H9 (cell line): ENCODE data around the gene ARL8A. TPM values are rescaled to one million over a fixed set of nuclear protein-coding genes. Genes with fewer than 3 reads are reported as not detected.

Experiments
- DNase-seq: peaks from one replicate; pipeline ENCODE4 v3.0.0-alpha.2; 2017
- H2AFZ ChIP-seq: one replicate; pipeline ENCODE4 v1.6.1; 2013; ENCODE audit warnings: mild to moderate bottlenecking, low read length, control low read depth, moderate library complexity
- H2AK5ac ChIP-seq: 2 replicates; pipeline ENCODE4 v1.6.1; 2013; ENCODE audit warnings: low read length, control low read depth, mixed read lengths; ENCODE audit not compliant: insufficient read length
- H2BK120ac ChIP-seq: one replicate; pipeline ENCODE4 v1.6.1; 2013; ENCODE audit warnings: low read depth, mild to moderate bottlenecking, low read length, control low read depth, inconsistent platforms; ENCODE audit not compliant: poor library complexity, severe bottlenecking
- H2BK12ac ChIP-seq: 2 replicates; pipeline ENCODE4 v1.6.1; 2013; ENCODE audit warnings: low read length, control low read depth, mixed read lengths, low read depth; ENCODE audit not compliant: insufficient read length
- H2BK15ac ChIP-seq: 2 replicates; pipeline ENCODE4 v1.6.1; 2013; ENCODE audit warnings: low read depth, low read length, control low read depth
- H2BK20ac ChIP-seq: one replicate; pipeline ENCODE4 v1.6.1; 2013; ENCODE audit warnings: low read depth, mild to moderate bottlenecking, low read length, control low read depth, inconsistent platforms; ENCODE audit not compliant: poor library complexity, severe bottlenecking
- H2BK5ac ChIP-seq: 2 replicates; pipeline ENCODE4 v1.6.1; 2013; ENCODE audit warnings: low read length, control low read depth, mixed read lengths; ENCODE audit not compliant: insufficient read length
- H3K14ac ChIP-seq: 2 replicates; pipeline ENCODE4 v1.6.1; 2013; ENCODE audit warnings: low read length, control low read depth; ENCODE audit not compliant: insufficient read depth
- H3K18ac ChIP-seq: 2 replicates; pipeline ENCODE4 v1.6.1; 2013; ENCODE audit warnings: low read depth, mild to moderate bottlenecking, mixed read lengths, low read length, control low read depth; ENCODE audit not compliant: insufficient read length
- H3K23ac ChIP-seq: 2 replicates; pipeline ENCODE4 v1.6.1; 2013; ENCODE audit warnings: low read length, control low read depth, mixed read lengths, low read depth; ENCODE audit not compliant: insufficient read length
- H3K23me2 ChIP-seq: 2 replicates; pipeline ENCODE4 v1.6.1; 2013; ENCODE audit warnings: low read depth, mild to moderate bottlenecking, mixed read lengths, low read length, control low read depth; ENCODE audit not compliant: insufficient read length, poor library complexity, severe bottlenecking
- H3K27ac ChIP-seq: 2 replicates; pipeline ENCODE4 v1.5.1; 2013; ENCODE audit warnings: low read length, control low read depth, mixed read lengths, low read depth; ENCODE audit not compliant: insufficient read length
- H3K27me3 ChIP-seq: 2 replicates; pipeline ENCODE4 v1.6.1; 2013; ENCODE audit warnings: low read length, control low read depth, inconsistent platforms; ENCODE audit not compliant: insufficient read depth
- H3K4ac ChIP-seq: 2 replicates; pipeline ENCODE4 v1.6.1; 2013; ENCODE audit warnings: low read depth, mild to moderate bottlenecking, control low read depth, inconsistent platforms, low read length, moderate library complexity
- H3K4me1 ChIP-seq: 2 replicates; pipeline ENCODE4 v1.6.1; 2013; ENCODE audit warnings: low read length, control low read depth, inconsistent platforms; ENCODE audit not compliant: insufficient read depth
- H3K4me2 ChIP-seq: 2 replicates; pipeline ENCODE4 v1.6.1; 2013; ENCODE audit warnings: low read length, control low read depth, mixed read lengths; ENCODE audit not compliant: insufficient read length, insufficient read depth
- H3K56ac ChIP-seq: 2 replicates; pipeline ENCODE4 v1.6.1; 2013; ENCODE audit warnings: low read depth, mild to moderate bottlenecking, mixed read lengths, low read length, control low read depth; ENCODE audit not compliant: insufficient read length
- H3K79me1 ChIP-seq: 2 replicates; pipeline ENCODE4 v1.6.1; 2013; ENCODE audit warnings: low read depth, mild to moderate bottlenecking, moderate library complexity, low read length, control low read depth, inconsistent platforms; ENCODE audit not compliant: insufficient read depth, poor library complexity, severe bottlenecking
- H3K79me2 ChIP-seq: 2 replicates; pipeline ENCODE4 v1.6.1; 2013; ENCODE audit warnings: low read length, control low read depth, inconsistent platforms; ENCODE audit not compliant: insufficient read depth
- H3K9ac ChIP-seq: 2 replicates; pipeline ENCODE4 v1.6.1; 2013; ENCODE audit warnings: low read length, control low read depth, mixed read lengths; ENCODE audit not compliant: insufficient read length; ENCODE audit errors: extremely low read depth
- H3K9me3 ChIP-seq: one replicate; pipeline ENCODE4 v1.6.1; 2013; ENCODE audit warnings: low read depth, low read length, inconsistent platforms; ENCODE audit not compliant: control insufficient read depth
- H3T11ph ChIP-seq: one replicate; pipeline ENCODE4 v1.6.1; 2013; ENCODE audit warnings: mild to moderate bottlenecking, low read length, control low read depth, inconsistent platforms
- H4K20me1 ChIP-seq: one replicate; pipeline ENCODE4 v1.6.1; 2013; ENCODE audit not compliant: control insufficient read depth, insufficient read length, insufficient read depth
- H4K5ac ChIP-seq: 2 replicates; pipeline ENCODE4 v1.6.1; 2013; ENCODE audit warnings: low read depth, mild to moderate bottlenecking, mixed read lengths, low read length, control low read depth; ENCODE audit not compliant: insufficient read length
- H4K8ac ChIP-seq: replicated peaks from 2 replicates; pipeline ENCODE4 v1.6.1; 2013; ENCODE audit warnings: low read length, control low read depth, mixed read lengths, low read depth; ENCODE audit not compliant: insufficient read length
- H4K91ac ChIP-seq: 2 replicates; pipeline ENCODE4 v1.6.1; 2013; ENCODE audit warnings: low read depth, mild to moderate bottlenecking, moderate library complexity, mixed read lengths, low read length, control low read depth; ENCODE audit not compliant: insufficient read length
- H3K27ac Mint-ChIP-seq, 3 experiments: 2 replicates in 2 of 3; 3 replicates in 1 of 3; pipeline ENCODE4 v1.8.0; 2020 to 2021; ENCODE audit warnings: mixed read lengths in 3 of 3, mild to moderate bottlenecking in 1 of 3, moderate library complexity in 1 of 3
- H3K27me3 Mint-ChIP-seq: 2 replicates; pipeline ENCODE4 v1.8.0; 2021; ENCODE audit warnings: low read depth, mild to moderate bottlenecking, moderate library complexity, mixed read lengths
- H3K36me3 Mint-ChIP-seq, 3 experiments: 2 replicates in 2 of 3; 3 replicates in 1 of 3; pipeline ENCODE4 v1.8.0; 2020 to 2021; ENCODE audit warnings: low read depth in 3 of 3, mixed read lengths in 3 of 3; ENCODE audit not compliant: insufficient read depth in 1 of 3
- H3K4me1 Mint-ChIP-seq, 2 experiments: 2 replicates each; pipeline ENCODE4 v1.8.0; 2020; ENCODE audit warnings: mixed read lengths in 2 of 2
- H3K4me3 Mint-ChIP-seq, 2 experiments: 2 replicates in 1 of 2; 3 replicates in 1 of 2; pipeline ENCODE4 v1.8.0; 2020 to 2021; ENCODE audit warnings: mild to moderate bottlenecking in 2 of 2, mixed read lengths in 2 of 2, moderate library complexity in 1 of 2
- H3K9me3 Mint-ChIP-seq, 2 experiments: 2 replicates in 1 of 2; 3 replicates in 1 of 2; pipeline ENCODE4 v1.8.0; 2020; ENCODE audit warnings: mild to moderate bottlenecking in 2 of 2, mixed read lengths in 2 of 2, moderate library complexity in 1 of 2
- WGBS: extraction: QIAGEN DNeasy Blood & Tissue Kit; methylation state at CpG from one replicate; pipeline ENCODE4 v1.1.7; 2013; ENCODE audit warnings: missing lambda C conversion rate, low lambda C conversion rate, mixed read lengths; ENCODE audit not compliant: insufficient read length; ENCODE audit errors: extremely low coverage; 5-methylcytosine and 5-hydroxymethylcytosine counted together
- total RNA-seq: library from RNA; stranded (reverse); gene quantifications from 2 replicates; pipeline ENCODE4 v1.2.1, GENCODE V29; 2021
- TF ChIP-seq, protein P1 (sequence below): fragments of 200-600 bp; sonication (generic); conservative IDR thresholded peaks from 3 replicates; pipeline ENCODE4 v1.8.0; 2021; ENCODE audit warnings: antibody characterized with exemption, mild to moderate bottlenecking

Gene ARL8A
- total RNA-seq, 1 experiment from 2014 or later = 67.2 TPM

DNA sequence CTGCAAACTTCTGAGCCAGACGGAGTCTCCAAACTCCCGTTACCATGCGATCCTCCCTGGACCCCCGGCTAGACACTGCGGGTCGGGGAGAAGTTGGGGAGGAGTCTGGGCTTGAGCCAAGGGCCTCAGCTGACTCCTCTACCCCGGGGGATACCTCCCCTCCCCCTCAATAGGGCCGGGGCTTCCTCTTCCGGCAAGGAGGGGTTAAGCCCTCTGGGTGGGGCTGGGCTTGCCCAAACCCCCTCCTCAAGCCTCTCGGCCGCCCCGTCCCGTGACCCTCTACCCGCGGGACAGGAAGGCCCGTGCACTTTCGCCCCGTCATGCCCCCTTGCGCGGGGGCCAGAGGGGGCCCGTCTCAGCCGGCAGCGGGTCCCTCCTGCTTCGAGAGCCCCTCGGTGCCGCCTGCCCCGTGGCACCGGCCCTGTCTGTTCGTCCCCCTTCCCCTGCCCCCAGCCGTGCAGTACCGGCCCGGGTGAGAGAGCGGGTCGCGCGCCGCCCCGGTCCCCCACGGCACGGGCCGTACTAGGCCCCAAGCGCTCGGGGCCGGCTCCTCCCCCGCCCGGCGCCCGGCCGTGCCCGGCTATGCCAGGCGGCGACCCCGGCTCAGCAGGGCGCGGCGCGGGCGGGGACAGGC is 652 bp downstream of the ARL8A start:
- H3K18ac ChIP-seq = no peak overlapping the region
- peak overlapping the region; percentile 24 to 79 (median 46); a peak in 5 of 7 replicates for H3K27ac Mint-ChIP-seq
- no peak overlapping the region for H3K4ac ChIP-seq
- peak overlapping the region; percentile 83 to 86 for H3K4me3 Mint-ChIP-seq
- DNase-seq = peak; percentile 74
- H2BK5ac ChIP-seq = no peak overlapping the region
- H4K5ac ChIP-seq = no peak overlapping the region
- H2BK12ac ChIP-seq = no peak overlapping the region
- H4K8ac ChIP-seq = no peak overlapping the region
- TF ChIP-seq, protein P1, sequence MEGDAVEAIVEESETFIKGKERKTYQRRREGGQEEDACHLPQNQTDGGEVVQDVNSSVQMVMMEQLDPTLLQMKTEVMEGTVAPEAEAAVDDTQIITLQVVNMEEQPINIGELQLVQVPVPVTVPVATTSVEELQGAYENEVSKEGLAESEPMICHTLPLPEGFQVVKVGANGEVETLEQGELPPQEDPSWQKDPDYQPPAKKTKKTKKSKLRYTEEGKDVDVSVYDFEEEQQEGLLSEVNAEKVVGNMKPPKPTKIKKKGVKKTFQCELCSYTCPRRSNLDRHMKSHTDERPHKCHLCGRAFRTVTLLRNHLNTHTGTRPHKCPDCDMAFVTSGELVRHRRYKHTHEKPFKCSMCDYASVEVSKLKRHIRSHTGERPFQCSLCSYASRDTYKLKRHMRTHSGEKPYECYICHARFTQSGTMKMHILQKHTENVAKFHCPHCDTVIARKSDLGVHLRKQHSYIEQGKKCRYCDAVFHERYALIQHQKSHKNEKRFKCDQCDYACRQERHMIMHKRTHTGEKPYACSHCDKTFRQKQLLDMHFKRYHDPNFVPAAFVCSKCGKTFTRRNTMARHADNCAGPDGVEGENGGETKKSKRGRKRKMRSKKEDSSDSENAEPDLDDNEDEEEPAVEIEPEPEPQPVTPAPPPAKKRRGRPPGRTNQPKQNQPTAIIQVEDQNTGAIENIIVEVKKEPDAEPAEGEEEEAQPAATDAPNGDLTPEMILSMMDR = no peak
- no peaks in the 10 kb centered on the region for H4K20me1 ChIP-seq
- no peak overlapping the region for H2BK120ac ChIP-seq
- H2AK5ac ChIP-seq = no peak overlapping the region
- no peak overlapping the region for H3K23ac ChIP-seq
- peaks cover 3% of the 10 kb centered on the region; the same call in 1 of the 2 replicates for H3K4me1 ChIP-seq
- no peak overlapping the region for H3T11ph ChIP-seq
- peaks cover 0 to 3% (median 3%) of the 10 kb centered on the region in 3 experiments; a peak in 3 of 7 replicates for H3K36me3 Mint-ChIP-seq
- no peak overlapping the region for H2AFZ ChIP-seq
- H3K9me3 Mint-ChIP-seq = no peaks in the 10 kb centered on the region
- H2BK15ac ChIP-seq = no peak overlapping the region
- WGBS = no CpG with 5 or more reads among the region's 58 CpGs
- no peak overlapping the region for H2BK20ac ChIP-seq
- H3K56ac ChIP-seq = no peak overlapping the region
- peaks cover 11% of the 10 kb centered on the region for H3K79me1 ChIP-seq
- no peaks in the 10 kb centered on the region for H3K9me3 ChIP-seq
- H3K23me2 ChIP-seq = peaks cover 14% of the 10 kb centered on the region
- H4K91ac ChIP-seq = no peak overlapping the region
- H3K27me3 Mint-ChIP-seq = peaks cover 13% of the 10 kb centered on the region
- H3K27me3 ChIP-seq = no peaks in the 10 kb centered on the region; the same call in 1 of the 2 replicates
- H3K14ac ChIP-seq = no peak overlapping the region; the same call in 1 of the 2 replicates
- H3K4me1 Mint-ChIP-seq = peaks cover 15 to 22% of the 10 kb centered on the region in 2 experiments
- H3K9ac ChIP-seq = peak overlapping the region; percentile 35
- H3K4me2 ChIP-seq = peak overlapping the region; percentile 74
- H3K79me2 ChIP-seq = peaks cover 13% of the 10 kb centered on the region; the same call in 1 of the 2 replicates
- no peak overlapping the region for H3K27ac ChIP-seq
